Activated CD4-positive, CD25-positive, alpha-beta regulatory T cell treated with anti-CD3 and anti-CD28 coated beads, Interleukin-2, amount 50 U/mL, for 16 hours (primary cell): ENCODE measurements around the gene LRRC26.

Experiments used
- DNase-seq: peaks from one replicate; pipeline ENCODE4 v3.0.0-alpha.2; 2020; ENCODE audit warnings: low read depth, low spot score

The LRRC26 gene

GRCh38 chr9:137169896-137170358 lies at the start of gene LRRC26:
TSS of gene LRRC26 (minus strand) at chr9:137170051. CDS start at chr9:137169943, 108 bp downstream.
- no peak for DNase-seq

DNA sequence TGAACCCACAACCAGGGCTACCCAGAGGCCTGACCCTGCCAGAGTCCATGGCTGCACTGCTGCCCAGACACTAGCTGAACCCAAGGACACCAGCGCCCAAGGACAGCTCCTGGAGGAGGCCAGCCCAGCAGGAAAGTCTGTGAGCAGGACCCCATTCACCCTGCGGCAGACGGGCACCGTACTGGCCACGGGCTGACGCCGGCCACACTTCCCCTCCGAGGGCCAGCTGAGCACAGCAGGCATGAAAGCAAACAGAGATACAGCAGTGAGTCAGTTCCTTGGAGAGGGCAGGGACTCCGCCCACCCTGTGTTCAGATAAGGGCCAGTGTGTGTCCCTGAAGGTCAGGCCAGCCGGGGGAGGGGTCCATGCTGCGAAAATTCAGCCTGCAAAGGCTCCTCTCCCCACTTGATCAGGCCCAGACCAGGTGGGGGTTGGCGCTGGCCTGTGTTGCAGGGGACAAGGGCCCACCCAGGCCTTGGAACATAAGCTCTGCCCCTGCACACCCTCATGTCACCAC lies 49.0 kb upstream of the LRRC26 start:
- DNase-seq: no peak

GRCh38 chr9:137218212-137218753 lies 48.4 kb upstream of the LRRC26 start:
- DNase-seq: no peak

DNA sequence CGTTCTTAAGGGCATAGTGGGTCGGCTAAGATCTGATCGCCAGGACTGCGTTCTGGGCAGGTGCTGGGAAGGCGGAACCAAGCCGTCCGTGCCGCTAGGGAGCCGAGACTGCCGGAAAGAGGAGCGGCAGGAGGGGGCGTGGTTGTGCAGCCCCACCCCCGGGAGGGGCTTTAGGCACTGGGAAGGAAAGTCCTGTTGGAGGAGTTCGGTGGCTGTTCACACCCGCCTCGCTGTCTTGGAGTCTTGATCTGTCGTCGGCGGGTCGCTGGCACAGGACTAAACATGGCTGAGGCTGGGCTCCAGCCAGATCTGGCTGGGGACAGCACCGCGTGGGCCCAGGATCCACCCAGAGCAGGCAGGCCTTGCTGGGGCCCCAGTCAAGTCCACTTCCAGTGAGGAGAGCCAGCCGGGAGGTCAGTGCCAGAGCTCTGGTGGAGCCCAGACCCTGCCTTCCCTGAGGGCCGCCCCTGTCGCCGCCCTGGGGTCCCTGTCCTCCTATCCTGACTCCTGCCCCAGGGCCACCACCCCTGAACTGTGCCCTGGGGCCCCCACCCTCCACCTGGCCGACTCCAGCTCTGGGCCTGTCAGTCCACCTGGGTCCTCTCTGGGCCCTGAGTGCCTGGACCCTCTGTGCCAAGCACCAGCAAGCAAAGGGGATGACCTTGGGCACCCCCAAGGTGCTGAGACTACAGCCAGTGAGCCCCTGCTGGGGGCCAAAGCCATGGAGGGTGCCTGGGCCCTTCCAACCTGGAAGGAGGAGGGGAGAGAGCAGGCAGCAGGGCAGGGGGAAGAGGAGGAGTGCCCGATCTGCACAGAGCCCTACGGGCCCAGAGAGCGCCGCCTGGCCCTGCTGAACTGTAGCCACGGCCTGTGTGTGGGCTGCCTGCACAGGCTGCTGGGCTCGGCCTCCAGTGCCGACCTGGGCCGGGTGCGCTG lies 47.7 kb upstream of the LRRC26 start:
- no peak for DNase-seq

DNA sequence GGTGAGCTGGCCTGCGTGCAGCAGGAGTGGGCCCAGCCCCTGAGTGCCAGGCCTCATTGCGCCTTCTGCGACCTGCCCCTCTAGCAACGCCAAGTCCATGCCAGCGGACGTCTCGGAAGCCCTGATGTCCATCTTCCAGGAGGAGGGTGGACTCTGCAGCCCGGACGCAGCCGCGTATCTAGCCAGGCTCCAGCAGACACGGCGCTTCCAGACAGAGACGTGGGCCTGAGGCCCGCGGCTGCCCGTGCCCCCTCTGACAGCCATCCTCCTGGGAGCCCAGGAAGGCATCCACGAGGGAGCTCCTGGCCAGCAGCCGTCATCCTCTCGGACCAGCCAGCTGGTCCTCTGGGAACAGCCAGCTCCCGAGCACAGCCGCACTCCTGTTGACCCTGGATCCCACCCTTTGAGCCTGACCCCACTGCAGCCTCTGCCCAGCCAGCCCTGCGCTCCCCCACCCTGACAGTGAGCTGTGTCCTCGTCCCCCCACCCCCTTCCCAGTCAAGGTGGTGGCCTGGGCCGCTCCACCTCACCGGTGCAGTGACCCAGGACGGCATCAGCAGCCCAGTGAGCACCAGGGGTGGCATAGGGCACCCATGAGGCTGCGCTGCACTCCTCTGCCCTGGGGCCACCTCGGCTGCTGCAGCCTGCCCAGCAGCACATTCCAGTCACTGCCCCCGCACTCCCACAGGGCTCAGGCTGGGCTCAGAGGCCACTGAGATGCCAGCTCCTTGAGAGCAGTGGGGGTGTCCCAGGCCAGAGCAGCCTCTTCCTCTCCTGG lies 46.5 kb upstream of the LRRC26 start:
- no peak for DNase-seq

DNA sequence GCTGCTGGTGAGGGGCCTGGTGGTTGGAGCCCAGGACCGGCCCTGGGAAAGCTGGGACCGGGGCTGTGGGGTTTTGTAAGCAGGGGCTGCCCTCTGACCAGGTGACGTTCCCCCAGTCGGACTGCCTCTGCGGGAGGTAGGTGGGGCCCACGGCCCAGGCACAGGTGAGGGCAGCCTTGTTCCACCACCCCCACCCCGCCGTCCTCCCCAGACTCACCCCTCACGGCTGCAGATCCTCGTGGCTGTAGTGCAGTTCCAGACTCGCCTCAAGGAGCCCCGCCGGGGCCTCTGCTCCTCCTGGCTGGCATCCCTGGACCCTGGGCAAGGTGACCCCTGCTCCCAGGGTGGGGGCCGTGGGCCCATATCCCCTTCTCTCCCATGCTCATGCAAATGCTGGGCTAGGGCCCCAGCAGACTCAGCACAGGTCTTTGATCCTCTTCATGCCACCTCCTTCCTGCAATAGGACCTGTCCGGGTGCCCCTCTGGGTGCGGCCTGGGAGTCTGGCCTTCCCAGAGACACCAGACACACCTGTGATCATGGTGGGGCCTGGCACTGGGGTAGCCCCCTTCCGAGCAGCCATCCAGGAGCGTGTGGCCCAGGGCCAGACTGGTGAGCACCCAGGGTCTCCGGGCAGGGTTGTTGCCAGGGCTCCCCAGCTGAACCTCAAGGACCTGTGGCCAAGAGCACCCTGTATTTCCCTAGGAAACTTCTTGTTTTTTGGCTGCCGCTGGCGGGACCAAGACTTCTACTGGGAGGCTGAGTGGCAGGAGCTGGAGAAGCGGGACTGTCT lies 45.5 kb upstream of the LRRC26 start:
- no peak for DNase-seq

- DNase-seq: no peak
Observed at GRCh38 chr9:137214620-137215019, 44.8 kb upstream of the LRRC26 start.

DNA sequence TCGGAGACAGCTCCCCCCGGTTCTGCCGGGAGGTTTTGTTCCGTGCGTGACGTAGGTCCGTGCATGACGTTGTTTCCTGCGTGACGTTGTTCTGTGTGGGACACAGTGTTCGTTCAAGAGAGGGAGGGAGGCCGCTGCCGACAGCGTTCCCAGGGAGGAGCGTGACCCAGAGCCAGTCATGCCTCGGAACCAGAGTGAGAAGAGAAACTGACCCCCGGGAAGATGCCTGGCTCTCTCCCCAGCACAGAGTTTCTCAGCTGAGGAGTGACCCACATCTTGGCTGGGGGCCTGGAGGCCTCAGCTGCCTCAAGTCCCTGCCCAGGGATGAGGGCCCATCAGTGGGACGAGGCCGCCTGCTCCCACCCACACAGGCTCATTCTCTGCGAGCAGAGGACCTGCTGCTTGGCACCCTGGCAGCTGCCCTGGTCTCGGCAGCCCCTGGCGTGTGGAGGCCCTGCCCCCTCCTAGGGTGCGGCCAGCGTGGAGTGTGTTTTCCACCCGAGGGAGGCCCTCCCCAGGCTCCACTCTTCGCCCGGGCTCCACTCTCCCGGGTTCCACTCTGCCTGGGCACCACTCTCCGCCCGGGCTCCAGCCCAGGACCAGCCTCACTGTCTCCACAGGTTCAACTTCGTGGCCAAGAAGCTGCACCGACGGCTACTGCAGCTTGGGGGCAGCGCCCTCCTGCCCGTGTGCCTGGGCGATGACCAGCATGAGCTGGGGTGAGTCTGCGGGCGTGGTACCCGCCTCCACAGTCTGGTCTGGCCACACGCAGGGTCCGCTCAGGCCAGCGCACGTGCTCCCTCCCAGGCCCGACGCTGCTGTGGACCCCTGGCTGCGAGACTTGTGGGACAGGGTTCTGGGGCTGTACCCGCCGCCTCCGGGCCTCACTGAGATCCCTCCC lies 43.6 kb upstream of the LRRC26 start:
- DNase-seq: no peak

DNA sequence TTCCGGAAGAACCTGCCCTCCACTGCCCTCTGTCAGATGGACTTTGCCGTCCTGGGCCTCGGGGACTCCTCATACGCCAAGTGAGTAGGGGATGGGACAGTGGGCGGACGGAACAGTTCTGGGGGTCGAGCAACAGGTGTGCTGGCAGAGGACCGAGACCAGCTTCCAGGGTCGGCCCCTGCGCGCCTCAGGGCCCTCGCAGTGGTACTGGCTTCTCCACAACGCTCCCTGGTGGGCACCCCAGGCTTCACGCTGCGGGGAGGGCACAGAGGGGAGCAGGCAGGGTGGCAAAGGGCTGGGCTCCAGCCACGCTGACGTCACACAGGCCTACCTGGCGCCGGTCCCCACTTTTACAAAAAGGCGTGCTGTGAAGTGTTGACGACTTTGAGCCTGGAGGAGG lies 42.7 kb upstream of the LRRC26 start:
- no peak for DNase-seq

DNA sequence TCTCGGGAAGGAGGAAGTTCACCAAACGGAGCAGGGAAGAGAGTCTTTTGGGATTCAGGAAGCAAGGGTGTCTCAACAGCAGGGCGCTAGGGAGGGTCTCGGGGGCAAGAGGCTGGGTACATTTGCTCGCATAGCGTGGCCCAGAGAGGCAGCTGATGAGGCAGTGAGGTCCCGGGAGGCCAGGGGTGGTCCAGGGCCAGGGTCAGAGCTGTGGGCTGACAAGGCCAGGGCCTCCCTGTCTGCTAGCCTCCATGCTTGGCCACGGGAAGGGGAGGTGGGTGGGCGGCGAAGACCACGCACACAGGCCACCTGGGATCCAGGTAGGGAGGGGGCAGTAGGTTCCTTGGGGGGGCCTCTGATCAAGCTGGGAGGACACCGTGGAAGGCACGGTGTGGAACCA lies 41.7 kb upstream of the LRRC26 start:
- no peak for DNase-seq

GRCh38 chr9:137206602-137207001 lies 36.8 kb upstream of the LRRC26 start:
- no peak for DNase-seq

DNA sequence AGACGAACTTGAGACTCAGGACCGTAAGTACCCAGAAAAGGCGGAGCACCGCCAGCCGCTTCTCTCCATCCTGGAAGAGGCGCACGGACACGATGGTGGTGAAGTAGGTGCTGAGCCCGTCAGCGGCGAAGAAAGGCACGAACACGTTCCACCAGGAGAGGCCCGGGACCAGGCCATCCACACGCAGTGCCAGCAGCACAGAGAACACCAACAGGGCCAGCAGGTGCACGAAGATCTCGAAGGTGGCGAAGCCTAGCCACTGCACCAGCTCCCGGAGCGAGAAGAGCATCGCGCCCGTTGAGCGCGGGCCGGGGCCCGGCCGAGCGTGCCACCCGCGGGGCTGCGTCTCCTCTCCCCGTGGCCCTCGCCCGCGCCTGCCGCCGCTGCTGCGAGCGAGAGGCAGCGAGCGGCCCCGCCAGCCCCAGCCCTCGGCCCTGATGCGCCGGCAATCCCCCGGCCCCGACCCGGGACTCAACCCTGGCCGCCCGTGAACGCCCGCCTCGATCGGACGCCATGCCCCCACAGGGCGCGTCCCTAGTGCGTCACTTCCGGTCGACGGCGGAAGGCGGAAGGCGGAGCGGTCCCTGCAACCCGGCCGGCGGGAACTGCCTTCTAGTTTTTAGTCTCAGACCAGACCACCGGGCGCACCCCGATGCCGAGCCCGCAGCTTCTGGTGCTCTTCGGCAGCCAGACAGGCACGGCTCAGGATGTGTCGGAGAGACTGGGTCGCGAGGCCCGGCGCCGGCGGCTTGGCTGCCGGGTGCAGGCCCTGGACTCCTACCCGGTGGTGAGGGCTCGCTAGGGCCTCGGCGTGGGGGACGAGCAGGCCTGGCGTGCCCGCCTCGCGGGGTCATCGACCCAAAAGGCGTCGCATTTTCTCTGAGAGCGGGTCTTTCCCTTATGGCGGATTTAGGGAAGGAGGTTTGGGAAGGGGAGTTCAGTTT lies 35.5 kb upstream of the LRRC26 start, which contains the start of the genes NDOR1 and TMEM203:
TSS of gene NDOR1 (plus strand) at position 575 of the 944 bp plus-strand sequence. CDS start at position 653, 78 bp downstream.
TSS of gene TMEM203 (minus strand) at position 523 of the 944 bp plus-strand sequence. CDS start at position 289, 234 bp downstream.
- DNase-seq: peak; percentile 95

- DNase-seq: no peak
Observed at GRCh38 chr9:137204731-137205125, 34.9 kb upstream of the LRRC26 start.

DNA sequence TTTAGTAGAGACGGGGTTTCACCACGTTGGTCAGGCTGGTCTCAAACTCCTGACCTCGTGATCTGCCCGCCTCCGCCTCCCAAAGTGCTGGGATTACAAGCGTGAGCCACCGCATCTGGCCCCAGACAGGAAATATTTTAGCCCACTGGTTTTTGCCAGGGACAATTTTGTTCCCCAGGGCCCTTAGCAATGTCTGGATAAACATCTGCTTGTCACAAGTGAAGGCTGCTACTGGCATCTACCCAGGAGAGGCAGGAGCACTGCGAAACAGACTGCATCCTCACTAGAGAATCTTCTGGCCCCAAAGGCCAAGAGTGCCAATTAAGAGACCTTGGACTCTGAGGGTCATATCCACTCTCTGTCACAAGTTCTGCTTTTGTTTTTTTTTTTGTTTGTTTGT lies 33.1 kb upstream of the LRRC26 start:
- no peak for DNase-seq

GRCh38 chr9:137201205-137201868 lies 31.5 kb upstream of the LRRC26 start:
- DNase-seq: no peak

DNA sequence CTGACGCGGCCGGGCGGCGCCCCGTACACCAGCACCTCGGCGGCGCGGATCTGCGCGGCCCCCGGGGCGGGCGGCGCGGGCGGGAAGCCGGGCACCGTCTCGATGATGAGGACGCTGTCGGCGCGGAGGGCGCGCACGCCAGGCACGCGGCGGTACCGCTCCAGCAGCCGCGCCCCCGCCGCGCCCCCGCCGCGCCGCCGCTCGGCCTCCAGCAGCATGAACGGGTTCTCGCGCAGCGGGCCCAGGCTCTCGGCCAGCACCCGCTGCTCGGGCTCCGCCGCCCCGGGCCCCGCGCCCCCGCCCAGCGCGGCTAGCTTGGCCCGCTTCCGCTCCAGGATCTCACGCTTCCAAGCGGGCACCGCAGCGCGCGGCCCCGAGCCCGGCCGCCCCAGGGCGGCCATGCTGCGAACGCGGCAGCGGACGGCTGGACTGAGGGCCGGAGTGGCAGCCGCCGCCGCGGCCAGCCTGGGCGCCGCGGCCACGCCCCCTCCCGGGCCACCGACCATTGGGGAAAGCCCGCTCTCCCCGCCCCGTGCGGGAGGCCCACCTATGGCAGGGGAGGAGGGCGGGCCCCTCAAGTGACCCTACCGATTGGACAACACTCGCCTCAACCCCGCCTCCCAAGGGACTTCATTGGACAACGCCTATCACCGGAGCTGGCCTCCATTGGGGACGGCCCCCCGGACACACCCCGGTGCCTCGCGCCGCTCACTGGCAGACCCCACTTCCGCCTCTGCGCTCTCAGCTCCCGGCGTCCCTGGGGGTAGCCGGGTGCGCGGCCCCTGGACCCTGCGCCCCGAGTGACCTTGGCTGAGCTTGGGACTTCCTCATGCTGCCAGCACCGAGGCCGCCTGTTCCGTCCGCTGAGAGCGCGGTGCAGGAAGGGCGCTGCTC lies 30.7 kb upstream of the LRRC26 start, which contains the start of gene TPRN:
TSS of gene TPRN (minus strand) at position 431 of the 894 bp plus-strand sequence. CDS start at position 401, 30 bp downstream.
- DNase-seq: peak; percentile 98
